ENCODE results near the gene UBE2E1.

Gene UBE2E1

DNA sequence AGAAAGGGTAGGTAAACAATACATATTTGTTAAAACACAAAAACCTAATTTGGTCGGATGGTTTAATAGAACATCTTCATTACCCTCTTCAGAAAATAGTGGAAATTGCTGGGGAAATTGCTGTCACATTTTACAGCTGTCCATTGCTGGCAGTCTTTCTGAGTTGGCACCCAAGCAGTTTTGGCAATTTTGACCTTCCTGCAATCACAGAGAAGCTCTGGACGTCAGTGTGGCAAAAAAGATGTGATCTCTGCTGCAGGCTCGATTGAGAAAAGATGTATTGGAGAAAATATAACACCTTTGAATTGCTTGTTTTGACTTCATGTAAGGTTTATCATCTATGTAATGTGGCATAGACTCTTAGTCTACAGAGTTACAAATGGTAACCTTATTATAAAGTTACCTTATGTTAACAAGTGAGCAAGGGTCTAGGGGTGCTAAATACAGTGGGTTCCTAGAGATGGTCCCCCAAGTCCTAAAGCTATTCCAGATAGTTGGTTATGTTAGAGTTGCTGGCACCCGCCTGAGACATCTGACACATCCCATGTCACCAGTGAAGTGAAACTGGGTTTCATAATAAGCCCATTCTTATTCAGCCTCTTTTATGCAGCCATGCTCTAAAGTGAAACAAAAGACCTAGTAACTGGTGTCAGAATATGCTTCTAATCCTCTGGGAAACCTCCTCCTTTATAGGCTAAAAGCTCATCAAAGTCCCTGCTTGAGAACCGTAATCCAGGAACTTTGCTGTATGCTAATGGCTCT lies 14.0 kb downstream of the UBE2E1 start:
- no peak for TF ChIP-seq FOXM1 (IDR thresholded peaks at IDR 0.05; ENCODE audit: borderline replicate concordance, low read depth)
- no peak for TF ChIP-seq RAD21 (IDR thresholded peaks at IDR 0.05; ENCODE audit: low read depth)
- TF ChIP-seq, protein P1, sequence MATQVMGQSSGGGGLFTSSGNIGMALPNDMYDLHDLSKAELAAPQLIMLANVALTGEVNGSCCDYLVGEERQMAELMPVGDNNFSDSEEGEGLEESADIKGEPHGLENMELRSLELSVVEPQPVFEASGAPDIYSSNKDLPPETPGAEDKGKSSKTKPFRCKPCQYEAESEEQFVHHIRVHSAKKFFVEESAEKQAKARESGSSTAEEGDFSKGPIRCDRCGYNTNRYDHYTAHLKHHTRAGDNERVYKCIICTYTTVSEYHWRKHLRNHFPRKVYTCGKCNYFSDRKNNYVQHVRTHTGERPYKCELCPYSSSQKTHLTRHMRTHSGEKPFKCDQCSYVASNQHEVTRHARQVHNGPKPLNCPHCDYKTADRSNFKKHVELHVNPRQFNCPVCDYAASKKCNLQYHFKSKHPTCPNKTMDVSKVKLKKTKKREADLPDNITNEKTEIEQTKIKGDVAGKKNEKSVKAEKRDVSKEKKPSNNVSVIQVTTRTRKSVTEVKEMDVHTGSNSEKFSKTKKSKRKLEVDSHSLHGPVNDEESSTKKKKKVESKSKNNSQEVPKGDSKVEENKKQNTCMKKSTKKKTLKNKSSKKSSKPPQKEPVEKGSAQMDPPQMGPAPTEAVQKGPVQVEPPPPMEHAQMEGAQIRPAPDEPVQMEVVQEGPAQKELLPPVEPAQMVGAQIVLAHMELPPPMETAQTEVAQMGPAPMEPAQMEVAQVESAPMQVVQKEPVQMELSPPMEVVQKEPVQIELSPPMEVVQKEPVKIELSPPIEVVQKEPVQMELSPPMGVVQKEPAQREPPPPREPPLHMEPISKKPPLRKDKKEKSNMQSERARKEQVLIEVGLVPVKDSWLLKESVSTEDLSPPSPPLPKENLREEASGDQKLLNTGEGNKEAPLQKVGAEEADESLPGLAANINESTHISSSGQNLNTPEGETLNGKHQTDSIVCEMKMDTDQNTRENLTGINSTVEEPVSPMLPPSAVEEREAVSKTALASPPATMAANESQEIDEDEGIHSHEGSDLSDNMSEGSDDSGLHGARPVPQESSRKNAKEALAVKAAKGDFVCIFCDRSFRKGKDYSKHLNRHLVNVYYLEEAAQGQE (IDR thresholded peaks at IDR 0.05; ENCODE audit: low read depth) = no peak
- TF ChIP-seq, protein P2, sequence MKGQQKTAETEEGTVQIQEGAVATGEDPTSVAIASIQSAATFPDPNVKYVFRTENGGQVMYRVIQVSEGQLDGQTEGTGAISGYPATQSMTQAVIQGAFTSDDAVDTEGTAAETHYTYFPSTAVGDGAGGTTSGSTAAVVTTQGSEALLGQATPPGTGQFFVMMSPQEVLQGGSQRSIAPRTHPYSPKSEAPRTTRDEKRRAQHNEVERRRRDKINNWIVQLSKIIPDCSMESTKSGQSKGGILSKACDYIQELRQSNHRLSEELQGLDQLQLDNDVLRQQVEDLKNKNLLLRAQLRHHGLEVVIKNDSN (IDR thresholded peaks at IDR 0.05) = no peak
- TF ChIP-seq ZBTB7A (IDR thresholded peaks at IDR 0.05; ENCODE audit: low read depth) = no peak
- no peak for TF ChIP-seq NFIC (IDR thresholded peaks at IDR 0.05)
- no peak for TF ChIP-seq CEBPB (IDR thresholded peaks at IDR 0.05)
- no peak for TF ChIP-seq EP300 (IDR thresholded peaks at IDR 0.05; ENCODE audit: borderline replicate concordance)
- no peak for TF ChIP-seq CREB1 (IDR thresholded peaks at IDR 0.05; ENCODE audit: low read depth)
- TF ChIP-seq EGR1 (IDR thresholded peaks at IDR 0.05) = no peak
- no peak for TF ChIP-seq YY1 (IDR thresholded peaks at IDR 0.05; ENCODE audit: low read depth)
- TF ChIP-seq, protein P3, sequence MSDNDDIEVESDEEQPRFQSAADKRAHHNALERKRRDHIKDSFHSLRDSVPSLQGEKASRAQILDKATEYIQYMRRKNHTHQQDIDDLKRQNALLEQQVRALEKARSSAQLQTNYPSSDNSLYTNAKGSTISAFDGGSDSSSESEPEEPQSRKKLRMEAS (IDR thresholded peaks at IDR 0.05) = no peak
- TF ChIP-seq TCF12 (IDR thresholded peaks at IDR 0.05; ENCODE audit: low read depth) = no peak
- TF ChIP-seq TEAD4 (IDR thresholded peaks at IDR 0.05) = no peak
- TF ChIP-seq TAF1 (IDR thresholded peaks at IDR 0.05; ENCODE audit: low read depth) = no peak

DNA sequence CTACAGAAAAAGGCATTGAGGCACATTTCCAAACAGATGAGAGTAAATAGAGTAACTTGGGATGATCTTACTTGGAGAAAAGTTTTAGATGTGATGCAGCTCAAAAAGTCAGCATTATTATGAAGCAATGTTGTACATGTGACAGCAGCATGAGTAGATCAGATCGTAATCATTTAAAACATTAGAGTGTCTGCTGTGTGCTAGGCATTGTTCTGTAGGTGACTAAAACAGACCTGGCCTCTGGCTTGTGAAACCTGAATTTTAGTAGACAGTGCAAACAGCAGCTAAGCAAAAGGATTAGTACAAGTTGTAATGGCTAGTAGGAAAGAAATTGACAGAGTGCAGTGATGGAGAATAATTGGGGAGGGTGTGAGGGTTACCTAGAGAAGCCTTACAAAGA lies 15.1 kb downstream of the UBE2E1 start:
- TF ChIP-seq FOXM1 (IDR thresholded peaks at IDR 0.05; ENCODE audit: borderline replicate concordance, low read depth) = no peak
- no peak for TF ChIP-seq TEAD4 (IDR thresholded peaks at IDR 0.05)

DNA sequence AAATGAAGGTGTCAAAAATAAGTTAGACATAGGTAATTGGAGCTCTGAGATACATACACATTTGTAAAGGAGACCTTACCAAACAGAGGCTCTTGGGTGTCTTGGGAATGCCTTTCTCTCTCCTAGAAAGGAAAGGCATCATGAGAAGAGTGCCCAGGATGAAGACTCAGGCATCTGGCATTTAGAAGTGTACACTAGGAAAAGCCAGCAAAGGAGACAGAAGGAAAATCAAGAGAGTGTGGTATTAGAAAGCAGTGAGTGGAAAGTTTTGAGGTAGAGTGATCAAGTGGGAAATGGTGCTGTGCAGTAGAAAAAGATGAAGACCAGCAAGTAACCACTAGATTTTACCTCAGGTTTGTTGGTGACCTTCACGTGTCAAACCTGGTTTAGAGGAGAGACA lies 16.1 kb downstream of the UBE2E1 start:
- TF ChIP-seq, protein P1 (IDR thresholded peaks at IDR 0.05; ENCODE audit: low read depth) = no peak
- TF ChIP-seq NFIC (IDR thresholded peaks at IDR 0.05) (no peak), RAD21 (IDR thresholded peaks at IDR 0.05; ENCODE audit: low read depth) (no peak), TCF12 (IDR thresholded peaks at IDR 0.05; ENCODE audit: low read depth) (no peak), EP300 (IDR thresholded peaks at IDR 0.05; ENCODE audit: borderline replicate concordance) (no peak), TAF1 (IDR thresholded peaks at IDR 0.05; ENCODE audit: low read depth) (no peak), YY1 (IDR thresholded peaks at IDR 0.05; ENCODE audit: low read depth) (no peak), CREB1 (IDR thresholded peaks at IDR 0.05; ENCODE audit: low read depth) (no peak), TEAD4 (IDR thresholded peaks at IDR 0.05) (no peak), CEBPB (IDR thresholded peaks at IDR 0.05) (no peak), EGR1 (IDR thresholded peaks at IDR 0.05) (no peak), ZBTB7A (IDR thresholded peaks at IDR 0.05; ENCODE audit: low read depth) (no peak), FOXM1 (IDR thresholded peaks at IDR 0.05; ENCODE audit: borderline replicate concordance, low read depth) (no peak)
- TF ChIP-seq, protein P2 (IDR thresholded peaks at IDR 0.05) = no peak
- TF ChIP-seq, protein P3 (IDR thresholded peaks at IDR 0.05) = no peak

DNA sequence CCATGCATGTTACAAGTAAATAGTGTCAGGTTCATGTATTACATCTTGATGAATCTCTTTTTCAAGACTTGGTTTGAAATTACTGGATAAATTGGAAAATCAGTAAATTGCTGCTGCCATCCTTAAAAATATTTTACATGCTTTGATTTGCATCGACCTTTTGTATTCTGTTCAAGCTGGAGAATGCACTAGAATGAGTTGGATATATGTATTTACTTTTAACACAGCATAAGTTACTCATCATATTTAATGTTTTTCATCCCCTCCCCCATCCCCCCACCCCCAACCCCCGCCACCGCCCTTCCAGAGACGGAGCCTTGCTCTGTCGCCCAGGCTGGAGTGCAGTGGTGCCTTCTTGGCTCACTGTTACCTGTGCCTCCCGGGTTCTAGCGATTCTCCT lies 16.8 kb downstream of the UBE2E1 start:
- TF ChIP-seq CEBPB (IDR thresholded peaks at IDR 0.05) (no peak), EP300 (IDR thresholded peaks at IDR 0.05; ENCODE audit: borderline replicate concordance) (no peak)

DNA sequence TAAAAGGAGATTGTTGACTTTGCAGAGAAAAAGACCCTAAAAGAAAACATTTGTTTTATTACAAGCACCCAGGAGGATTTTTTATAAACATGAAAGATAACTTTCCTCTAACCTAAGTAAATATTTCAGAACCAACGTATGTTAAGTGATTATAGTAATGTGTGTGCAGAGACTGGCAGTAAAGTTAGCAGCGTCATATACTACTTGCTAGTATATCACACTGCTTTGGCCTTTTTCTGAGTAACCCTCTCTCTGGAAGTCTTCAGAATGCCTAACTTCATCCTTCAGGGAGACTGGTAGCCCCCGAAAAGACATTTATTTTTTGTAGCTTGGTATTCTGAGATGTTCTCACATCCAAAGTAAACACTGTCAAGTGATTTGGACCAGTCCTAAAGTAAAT lies 17.9 kb downstream of the UBE2E1 start:
- no peak for TF ChIP-seq ZBTB7A (IDR thresholded peaks at IDR 0.05; ENCODE audit: low read depth)

DNA sequence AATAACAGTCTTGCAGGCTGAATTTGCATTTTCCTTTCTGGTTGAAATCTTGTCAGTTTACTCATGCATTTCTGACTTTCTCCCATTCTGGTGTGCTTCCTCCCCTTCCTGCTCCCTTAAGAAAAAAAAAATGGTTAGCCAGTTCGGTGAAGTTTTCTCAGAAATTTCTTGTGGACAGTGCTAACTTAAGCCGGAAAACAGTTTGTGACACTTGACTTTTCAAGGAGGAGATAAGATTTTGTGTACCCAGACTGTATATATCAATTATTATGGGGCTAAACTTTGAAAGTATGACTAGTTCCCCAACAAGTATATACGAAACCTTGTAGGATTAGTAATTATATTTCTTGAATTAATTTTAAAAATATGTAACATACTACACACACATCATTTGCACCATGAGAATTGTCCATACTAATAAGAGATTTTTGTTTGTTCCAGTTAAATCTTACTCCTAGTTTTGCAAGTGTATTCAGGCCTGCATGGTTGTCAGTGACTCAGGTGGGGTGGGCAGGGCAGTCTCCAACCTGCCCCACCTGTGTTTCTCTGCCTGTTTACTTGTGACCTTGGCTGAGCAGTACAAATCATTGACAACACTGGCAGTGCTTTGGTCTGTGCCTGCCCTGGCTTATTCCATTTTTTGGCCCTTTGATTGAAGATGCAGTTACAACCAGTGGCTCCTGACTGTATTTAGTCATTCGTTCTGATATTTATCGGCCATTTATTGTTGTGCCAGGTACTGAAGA lies 19.1 kb downstream of the UBE2E1 start:
- TF ChIP-seq TCF12 (IDR thresholded peaks at IDR 0.05; ENCODE audit: low read depth) = no peak
- no peak for TF ChIP-seq YY1 (IDR thresholded peaks at IDR 0.05; ENCODE audit: low read depth)
- TF ChIP-seq TAF1 (IDR thresholded peaks at IDR 0.05; ENCODE audit: low read depth) = no peak
- no peak for TF ChIP-seq NFIC (IDR thresholded peaks at IDR 0.05)
- no peak for TF ChIP-seq RAD21 (IDR thresholded peaks at IDR 0.05; ENCODE audit: low read depth)
- TF ChIP-seq, protein P2 (IDR thresholded peaks at IDR 0.05) = no peak
- TF ChIP-seq FOXM1 (IDR thresholded peaks at IDR 0.05; ENCODE audit: borderline replicate concordance, low read depth) = no peak
- TF ChIP-seq, protein P3 (IDR thresholded peaks at IDR 0.05) = no peak
- no peak for TF ChIP-seq EGR1 (IDR thresholded peaks at IDR 0.05)
- no peak for TF ChIP-seq CREB1 (IDR thresholded peaks at IDR 0.05; ENCODE audit: low read depth)
- no peak for TF ChIP-seq EP300 (IDR thresholded peaks at IDR 0.05; ENCODE audit: borderline replicate concordance)
- TF ChIP-seq TEAD4 (IDR thresholded peaks at IDR 0.05) = no peak
- TF ChIP-seq CEBPB (IDR thresholded peaks at IDR 0.05) = no peak
- TF ChIP-seq ZBTB7A (IDR thresholded peaks at IDR 0.05; ENCODE audit: low read depth) = no peak
- TF ChIP-seq, protein P1 (IDR thresholded peaks at IDR 0.05; ENCODE audit: low read depth) = no peak

Data from Ishikawa (cell line).